Hindlimb muscle (tissue), 1 donor: ENCODE measurements around the gene ALK. TPM values are rescaled to one million over a fixed set of nuclear protein-coding genes. Genes with fewer than 3 reads are reported as not detected.
"Not testable (repeated sequence)": the region's sequence is repeated elsewhere in the genome, so short reads cannot be mapped to it uniquely, and the experiment has no call there.

ENCODE experiments used
- DNase-seq: peaks from one replicate; pipeline ENCODE4 v3.0.0-alpha.2; 2013
- polyA plus RNA-seq: library from polyadenylated mRNA; unstranded; fragments of 120-200 nt; gene quantifications from one replicate; pipeline ENCODE4 v1.2.1, GENCODE V29; 2013; ENCODE audit not compliant: insufficient read length

The ALK gene
- polyA plus RNA-seq, 1 donor: 0.18 TPM

- DNase-seq: no peak
These were observed 167.5 kb downstream of the ALK start for GRCh38 chr2:29753671-29754444.

DNA sequence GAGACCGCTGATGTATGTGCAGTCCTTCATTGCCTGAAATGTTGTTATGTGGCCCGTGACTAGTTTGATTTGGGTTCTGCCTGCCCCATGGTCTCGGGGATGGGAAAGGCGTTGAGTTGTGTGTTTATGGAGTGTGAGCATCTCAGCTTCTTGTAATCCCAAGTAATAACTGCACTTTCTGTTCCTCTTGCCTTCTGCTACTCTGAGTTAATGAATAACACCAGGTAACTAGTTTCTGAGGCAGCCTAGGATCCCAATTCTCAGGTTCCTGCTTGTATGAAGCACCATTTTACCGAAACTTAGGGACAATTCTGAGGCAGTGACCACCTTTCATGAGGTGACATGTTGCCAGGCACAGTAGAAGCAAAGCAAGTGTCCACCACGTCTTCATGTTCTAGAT, 170.0 kb downstream of the ALK start:
- DNase-seq: no peak

DNA sequence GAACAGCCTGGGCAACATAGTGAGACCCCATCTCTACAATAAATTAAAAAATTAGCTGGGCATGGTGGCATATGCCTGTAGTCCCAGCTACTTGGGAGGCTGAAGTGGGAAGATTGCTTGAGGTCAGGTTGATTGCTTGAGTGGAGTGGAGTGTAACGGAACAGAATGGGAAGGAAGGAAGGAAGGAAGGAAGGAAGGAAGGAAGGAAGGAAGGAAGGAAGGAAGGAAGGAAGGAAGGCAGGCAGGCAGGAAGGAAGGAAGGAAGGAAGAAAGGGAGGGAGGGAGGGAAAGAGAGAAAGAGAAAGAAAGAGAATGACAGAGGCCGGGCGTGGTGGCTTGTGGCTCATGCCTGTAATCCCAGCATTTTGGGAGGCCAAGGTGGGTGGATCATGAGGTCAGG, 170.9 kb downstream of the ALK start:
- not testable (repeated sequence) for DNase-seq

GRCh38 chr2:29749843-29750242, 171.5 kb downstream of the ALK start:
- no peak for DNase-seq

- no peak for DNase-seq
These were observed 172.3 kb downstream of the ALK start for GRCh38 chr2:29749041-29749440.

GRCh38 chr2:29747786-29748470, 173.5 kb downstream of the ALK start:
- no peak for DNase-seq

GRCh38 chr2:29744976-29745375, 176.4 kb downstream of the ALK start:
- no peak for DNase-seq

GRCh38 chr2:29743516-29743915, 177.9 kb downstream of the ALK start:
- DNase-seq: no peak

- DNase-seq: no peak
These were observed 178.7 kb downstream of the ALK start for GRCh38 chr2:29742656-29743055.

DNA sequence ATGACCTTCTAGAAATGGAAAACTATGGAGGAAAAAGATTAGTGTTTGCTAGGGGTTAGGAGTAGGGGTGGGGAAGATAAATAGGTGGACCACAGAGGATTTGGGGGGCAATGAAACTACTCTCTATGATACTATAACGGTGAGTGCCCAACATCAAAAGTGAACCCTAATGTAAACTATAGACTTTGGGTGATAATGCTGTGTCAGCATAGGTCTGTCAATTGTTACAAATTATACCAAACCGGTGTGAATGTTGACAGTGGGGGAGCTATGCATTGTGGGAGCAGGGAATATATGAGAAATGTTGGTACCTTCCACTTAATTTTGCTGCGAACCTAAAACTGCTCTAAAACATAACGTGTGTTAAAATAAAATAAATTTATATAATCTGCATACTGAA, 180.3 kb downstream of the ALK start:
- DNase-seq: no peak

DNA sequence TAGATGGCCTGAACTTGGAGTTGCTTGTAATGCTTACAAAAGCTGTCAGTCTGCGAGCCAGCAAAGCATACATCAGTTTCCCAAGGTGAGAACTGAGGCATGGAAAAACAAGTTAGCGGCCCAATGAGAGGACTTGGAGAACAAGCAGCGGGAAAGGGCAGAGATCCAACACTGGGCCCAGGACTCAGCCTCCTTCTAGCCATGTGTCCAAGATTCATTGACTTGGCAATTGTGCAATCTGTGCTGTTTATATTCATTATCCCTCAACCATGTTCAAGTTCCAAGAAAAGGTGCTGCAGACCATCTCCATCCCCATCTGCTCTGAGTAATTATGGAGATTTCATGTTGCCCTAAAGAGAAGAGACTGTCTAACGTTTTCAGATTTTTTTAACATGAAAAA, 187.4 kb downstream of the ALK start:
- no peak for DNase-seq

DNA sequence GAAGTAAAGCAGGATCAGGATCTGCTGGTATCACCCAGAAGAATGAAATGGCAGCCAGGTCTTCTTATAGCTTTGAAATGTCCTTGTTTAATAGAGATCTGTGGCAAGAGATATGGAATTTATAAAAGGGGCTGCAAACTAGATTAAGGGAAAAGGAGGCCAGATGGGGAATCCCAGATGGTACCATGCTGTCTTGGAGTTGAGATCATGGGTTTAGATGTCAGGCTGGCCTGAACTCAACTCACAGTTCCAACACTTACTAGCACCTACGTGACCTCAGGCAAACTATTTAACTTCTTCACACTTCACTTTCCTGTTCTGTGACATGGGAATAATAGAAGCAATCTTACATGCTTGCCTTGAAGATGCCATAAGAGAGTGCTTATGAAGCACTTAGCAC, 188.2 kb downstream of the ALK start:
- DNase-seq: no peak

DNA sequence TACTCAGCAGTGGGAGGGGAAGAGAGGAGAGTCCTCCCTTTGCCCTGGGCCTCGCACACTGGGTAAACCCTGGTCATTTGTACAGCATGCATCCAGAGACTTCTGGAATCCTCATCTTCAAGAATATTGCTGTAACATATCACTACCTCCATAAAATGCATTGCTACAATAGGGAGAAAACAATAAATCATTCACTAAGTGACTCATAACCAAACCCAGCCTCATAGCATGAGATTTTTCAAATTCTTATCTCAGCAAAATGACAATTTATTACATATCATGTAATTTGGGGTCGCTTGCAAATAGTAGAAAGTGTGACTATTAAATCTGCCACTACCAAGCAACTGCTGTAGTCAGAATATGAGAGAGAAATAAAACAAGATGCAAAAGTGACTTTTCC, 189.4 kb downstream of the ALK start:
- DNase-seq: no peak

DNA sequence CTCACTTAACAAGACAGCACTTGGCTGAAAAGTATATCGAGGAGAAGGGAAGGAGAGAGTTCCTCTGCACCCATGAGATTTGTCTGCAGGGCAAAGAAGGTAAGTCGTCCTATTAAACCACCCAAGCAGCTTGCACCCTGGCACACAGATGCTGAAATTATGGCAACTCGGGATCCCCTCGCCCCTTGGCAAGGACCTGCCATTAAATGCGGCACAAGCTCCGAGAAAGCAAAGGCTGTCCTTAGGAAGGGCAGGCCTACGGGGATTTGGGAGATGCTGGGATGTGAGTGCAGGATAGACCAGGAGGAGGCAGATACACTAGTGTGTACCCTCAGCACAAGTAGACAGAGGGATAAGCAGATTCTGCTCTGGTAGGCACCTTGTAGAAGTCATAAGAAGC, 191.5 kb downstream of the ALK start:
- no peak for DNase-seq

GRCh38 chr2:29729401-29729800, 192.0 kb downstream of the ALK start:
- no peak for DNase-seq

DNA sequence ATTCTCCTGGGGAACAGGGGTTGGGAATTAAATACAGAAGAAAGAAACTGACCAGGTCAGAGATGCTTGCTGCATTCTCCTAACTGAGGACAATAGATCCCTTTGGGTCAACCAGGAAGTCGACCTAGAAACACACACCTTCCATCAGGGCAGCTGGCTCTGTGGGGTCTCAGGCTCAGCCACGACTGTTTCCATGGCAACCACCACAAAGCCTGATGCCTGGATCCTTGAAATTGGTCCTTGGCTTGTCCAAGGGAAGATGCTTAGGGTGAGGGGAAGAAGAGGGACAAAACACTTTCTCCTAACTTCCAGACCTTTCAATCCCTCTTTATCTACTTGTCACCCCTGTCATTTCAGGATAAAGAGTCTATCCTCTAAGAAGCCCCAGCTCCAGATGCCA, 194.4 kb downstream of the ALK start:
- DNase-seq: no peak

GRCh38 chr2:29725610-29726009, 195.8 kb downstream of the ALK start:
- DNase-seq: no peak

DNA sequence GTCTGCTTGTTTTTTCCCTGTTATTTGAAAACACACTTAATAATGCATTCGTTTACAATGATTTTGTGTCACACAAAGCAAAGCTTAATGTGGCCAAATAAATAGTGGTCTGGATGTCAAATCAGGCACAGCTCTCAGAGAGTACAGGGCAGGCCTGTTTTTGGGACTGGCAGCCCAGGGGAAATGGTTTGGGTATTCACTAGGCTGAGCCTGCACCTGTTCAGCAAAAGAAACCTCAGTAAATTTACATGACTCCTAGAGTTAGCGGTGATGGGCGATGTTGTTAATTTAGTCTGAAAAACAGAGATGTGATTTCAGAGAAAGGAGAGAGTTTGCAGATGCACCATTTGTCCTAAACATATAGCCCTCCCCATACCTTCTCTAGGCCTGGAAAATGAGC, 197.1 kb downstream of the ALK start:
- DNase-seq: no peak

DNA sequence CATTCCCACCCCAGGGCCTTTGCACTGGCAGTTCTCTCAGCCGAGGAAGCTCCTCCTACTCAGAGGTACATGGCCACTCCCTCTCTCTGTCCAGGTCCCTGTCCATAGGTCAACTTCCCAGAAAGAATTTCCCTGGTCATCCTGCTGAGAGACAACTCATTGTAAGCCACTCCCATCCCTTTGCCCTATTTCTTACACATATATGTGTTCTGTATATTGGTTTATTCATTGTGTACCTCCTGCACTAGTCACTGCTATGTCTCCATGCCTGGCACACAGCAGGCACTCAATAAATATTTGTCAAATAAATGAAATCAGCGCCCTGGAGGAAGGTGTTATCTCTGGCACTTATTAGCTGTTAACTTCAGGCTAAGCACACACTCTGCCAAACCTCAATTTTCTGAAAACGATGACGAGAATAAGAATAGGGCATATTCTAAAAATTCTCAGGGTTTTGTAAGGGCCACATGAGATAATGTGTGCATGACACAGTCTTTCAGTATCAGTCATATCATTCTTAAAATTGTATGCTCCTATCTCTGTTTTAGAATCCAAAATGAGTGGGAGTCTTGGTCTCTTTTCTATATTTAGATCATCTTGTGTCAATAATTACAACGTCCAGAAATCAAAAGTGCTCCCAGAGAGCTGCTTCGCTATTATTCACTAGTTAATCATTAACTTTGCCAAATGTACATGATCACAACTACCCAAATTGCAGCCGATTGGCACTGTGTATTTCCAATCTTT, 198.0 kb downstream of the ALK start:
- DNase-seq: no peak

- no peak for DNase-seq
These were observed 201.7 kb downstream of the ALK start for GRCh38 chr2:29719639-29720038.

DNA sequence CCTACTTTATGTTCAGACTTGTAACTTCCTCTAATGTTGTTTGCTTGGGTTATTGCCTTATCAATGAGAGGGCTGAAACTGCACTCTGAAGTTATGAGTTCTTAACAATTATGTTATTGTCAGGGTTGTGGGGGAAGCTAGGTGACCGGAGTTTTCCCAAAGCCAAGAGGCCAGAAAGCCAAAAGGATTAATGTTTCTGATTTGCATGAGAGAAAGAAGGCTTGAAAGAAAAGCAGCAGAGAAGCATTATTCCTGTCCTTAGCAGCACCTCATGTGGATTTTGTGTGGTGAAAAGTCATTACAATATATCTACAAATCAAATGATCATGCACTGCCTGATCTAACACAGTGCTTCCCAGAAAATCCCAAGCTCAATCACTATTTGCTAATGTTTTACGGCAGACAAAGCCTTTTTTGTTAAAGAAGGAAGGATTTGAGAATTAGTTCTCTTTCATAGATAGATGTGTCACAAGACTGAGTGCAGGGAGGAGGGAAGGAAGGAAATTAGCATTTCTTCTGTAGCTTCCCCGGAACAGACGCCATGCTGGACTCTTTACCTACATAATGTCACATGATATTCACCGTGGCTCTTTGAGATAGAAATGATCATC, 203.2 kb downstream of the ALK start:
- DNase-seq: no peak

- DNase-seq: no peak
These were observed 205.7 kb downstream of the ALK start for GRCh38 chr2:29715655-29716054.

DNA sequence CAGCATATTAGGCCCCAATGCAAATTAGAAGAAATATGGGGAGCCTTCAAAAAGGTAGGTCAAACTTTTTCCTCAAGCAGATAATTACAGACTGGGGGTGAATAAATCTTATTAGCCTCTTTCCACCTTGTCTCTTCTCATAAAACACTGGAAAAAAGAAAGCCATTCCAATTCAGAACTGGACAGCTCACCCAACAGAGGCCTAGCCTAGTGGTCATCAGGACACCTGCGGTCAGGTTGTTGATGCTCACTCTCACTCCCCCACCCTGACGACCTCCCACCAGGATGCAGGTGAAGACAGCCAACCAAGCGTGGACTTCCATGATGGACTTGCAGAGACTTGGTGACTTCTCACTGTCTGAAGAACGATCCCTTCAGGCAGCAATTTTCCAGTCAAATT, 207.1 kb downstream of the ALK start:
- DNase-seq: no peak
